GM04503 (cell line): ENCODE data around the gene PABPN1L.

Source experiments
- DNase-seq: peaks from one replicate; pipeline ENCODE4 v3.0.0-alpha.2; 2012; ENCODE audit warnings: low read depth

The PABPN1L gene

GRCh38 chr16:88851616-88852015, 14.8 kb downstream of the PABPN1L start:
- no peak for DNase-seq

- no peak for DNase-seq
Measured at GRCh38 chr16:88850531-88851199, 15.8 kb downstream of the PABPN1L start.

DNA sequence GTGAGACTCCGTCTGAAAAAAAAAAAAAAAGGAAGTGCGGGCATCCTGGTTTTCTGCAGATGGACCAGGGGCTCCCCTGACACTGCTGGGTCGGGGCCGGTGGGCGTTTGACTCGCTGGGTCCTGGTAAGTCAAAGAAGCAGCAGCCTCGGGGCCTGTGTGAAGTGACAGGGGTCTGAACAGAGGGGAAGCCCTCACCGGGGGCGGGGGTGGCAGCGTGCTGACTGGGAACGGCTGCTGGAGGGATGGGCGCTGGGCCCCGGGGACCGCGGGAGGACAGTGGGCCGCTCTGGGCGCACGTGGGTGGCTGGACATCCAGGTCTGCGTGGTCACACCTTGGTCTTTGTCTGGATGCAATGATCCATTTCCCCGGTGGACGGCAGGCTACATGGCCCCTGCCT, 17.9 kb downstream of the PABPN1L start:
- no peak for DNase-seq

GRCh38 chr16:88847654-88848053, 18.8 kb downstream of the PABPN1L start:
- DNase-seq, result no peak

- no peak for DNase-seq
Measured at GRCh38 chr16:88846088-88846487, 20.4 kb downstream of the PABPN1L start.

- DNase-seq, result no peak
Measured at GRCh38 chr16:88844419-88845036, 21.9 kb downstream of the PABPN1L start.

DNA sequence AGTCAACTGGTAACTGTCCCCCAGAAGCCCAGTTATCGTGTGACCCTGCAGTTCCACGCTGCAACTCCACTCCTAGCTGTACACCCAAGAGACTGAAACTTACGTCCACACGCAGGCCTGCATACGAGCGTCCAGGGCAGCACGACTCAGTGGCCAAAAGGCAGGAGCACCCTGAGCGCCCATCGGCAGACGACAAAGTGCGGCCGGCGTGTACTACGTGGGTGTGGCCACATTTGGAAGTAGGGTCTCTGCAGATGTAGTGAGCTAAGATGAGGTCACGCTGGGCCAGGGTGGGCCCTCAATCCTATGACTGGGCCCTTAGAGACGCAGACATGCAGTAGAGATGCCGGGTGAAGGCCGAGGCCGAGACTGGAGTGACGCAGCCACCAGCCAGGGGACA, 23.2 kb downstream of the PABPN1L start:
- DNase-seq, result no peak

GRCh38 chr16:88842806-88843205, 23.7 kb downstream of the PABPN1L start:
- DNase-seq, result no peak

GRCh38 chr16:88842308-88842756, 24.1 kb downstream of the PABPN1L start:
- DNase-seq, result no peak

GRCh38 chr16:88841521-88842307, 24.7 kb downstream of the PABPN1L start:
- no peak for DNase-seq

DNA sequence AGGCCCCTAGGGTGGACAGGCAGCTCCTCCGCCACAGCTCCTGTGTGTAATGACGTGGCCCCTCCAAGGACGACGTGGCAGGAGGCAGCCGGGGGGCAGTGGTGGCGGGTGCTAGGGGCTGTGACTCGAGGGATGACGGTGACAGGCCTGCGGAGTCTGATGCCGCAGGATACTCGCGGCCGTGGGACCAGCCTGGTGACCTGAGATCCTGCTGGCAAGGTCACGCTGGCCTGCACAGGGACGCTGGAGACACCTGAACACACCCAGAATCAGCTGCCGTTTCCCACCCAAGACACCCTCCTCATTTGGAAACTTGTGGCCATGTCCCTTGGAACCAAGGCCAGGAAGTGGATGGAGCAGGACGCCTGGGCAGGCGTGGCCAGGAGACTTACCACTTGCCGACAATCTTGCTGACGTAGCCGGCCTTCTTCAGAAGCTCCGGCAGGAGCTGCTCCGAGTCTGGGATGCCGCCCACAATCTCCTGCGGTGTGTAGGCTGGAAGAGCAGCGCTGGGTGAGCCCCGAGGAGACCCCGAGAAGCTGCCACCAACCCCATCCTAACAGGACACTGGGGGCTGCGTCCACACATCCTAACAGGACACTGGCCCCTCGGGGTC, 25.8 kb downstream of the PABPN1L start:
- DNase-seq, result no peak

DNA sequence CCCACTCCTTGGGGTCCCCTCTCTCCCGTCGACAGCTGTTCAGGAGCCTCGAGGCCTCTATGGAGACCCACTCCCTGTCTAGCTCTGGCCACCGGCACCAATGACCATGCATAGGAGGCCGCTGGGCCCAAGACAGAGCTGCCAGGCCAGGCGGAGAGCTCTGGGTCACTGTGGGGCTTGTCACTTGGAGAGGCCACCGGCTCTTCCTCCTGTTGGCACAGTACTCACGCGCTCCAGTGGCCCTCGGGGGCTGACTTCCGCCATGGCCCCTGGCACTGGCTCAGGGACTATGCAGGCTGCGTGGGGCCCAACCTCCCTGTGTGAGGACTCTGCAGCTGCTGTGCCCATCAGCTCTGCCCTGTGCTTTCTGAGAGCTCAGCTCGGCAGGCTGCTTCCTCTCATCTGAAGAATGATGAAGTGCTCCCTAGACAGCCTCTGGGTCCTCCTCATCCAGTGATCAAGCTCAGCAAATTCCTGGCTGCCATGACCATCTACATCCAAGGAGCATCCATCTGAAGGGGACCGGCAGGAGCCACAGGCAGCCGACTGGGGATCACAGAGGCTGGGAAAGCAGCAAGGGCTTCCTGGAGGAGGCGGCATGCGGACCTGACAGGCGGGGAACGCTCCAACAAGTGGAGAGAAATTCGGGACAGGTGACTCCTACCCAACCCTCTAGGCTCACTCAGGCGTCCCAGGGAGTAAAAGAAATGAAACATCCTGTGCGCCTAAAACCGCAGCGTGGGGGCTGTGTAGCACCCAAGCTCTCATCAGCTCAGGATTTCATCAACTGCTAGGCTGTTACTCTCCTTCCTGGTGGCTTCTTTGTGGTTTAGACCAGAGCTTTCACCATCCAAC, 26.5 kb downstream of the PABPN1L start:
- DNase-seq, result no peak

DNA sequence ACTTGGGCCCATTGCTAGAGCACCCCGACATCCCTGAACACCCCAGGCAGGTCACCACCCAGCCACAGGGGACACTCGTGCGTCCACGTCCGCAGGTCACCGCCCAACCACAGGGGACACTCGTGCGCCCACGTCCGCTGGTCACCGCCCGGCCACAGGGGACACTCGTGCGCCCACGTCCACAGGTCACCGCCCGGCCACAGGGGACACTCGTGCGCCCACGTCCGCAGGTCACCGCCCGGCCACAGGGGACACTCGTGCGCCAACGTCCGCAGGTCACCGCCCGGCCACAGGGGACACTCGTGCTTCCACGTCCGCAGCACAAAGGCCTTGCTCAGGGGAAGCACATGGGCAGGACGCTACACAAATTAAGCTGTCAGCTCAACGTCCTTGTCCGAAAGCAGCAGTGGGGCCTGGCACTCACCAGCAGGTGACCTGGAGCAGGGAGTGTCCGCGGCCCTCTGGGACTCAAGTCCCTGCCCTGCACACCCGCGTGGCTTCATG, 27.4 kb downstream of the PABPN1L start:
- DNase-seq, result no peak

DNA sequence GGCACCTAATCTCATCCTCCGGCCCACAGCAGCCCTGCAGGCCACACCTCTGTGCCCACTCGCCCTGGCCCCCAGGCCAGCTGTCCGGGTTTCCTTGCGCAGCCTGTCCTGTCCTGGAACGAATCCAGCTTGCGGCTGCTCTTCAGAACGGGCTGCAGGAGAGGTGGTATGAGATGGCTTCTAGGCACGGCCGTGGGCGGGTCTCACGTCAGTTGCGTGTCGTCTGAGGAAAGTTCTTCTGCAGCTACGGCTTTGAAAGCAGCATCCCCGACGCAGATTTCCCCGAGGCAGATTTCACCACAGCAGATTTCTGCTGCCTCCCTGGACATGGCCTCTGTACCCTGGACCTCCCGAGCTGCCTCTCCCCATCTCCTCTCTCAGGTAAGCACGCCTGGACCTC, 27.9 kb downstream of the PABPN1L start:
- DNase-seq, result no peak

- DNase-seq, result no peak
Measured at GRCh38 chr16:88837806-88838205, 28.7 kb downstream of the PABPN1L start.

DNA sequence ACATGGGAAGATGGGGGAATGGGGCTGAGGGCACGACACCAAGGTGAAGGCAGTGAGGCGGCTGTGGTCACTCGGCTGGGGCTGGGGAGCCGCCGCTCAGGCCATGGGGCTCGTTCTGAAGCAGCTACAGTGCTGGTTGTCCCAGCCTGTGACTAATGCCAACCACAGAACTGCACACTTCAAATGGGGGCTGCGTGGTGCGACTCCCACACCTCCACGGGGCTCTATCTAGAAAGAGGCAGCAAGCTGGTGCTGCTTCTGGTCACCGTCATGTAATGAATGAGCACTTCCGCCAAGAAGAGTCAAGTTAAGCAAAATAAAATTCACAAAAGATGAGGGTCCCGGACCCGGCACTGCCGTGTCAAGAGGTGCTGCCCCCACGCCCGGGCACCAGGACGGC, 29.7 kb downstream of the PABPN1L start:
- DNase-seq, result no peak

DNA sequence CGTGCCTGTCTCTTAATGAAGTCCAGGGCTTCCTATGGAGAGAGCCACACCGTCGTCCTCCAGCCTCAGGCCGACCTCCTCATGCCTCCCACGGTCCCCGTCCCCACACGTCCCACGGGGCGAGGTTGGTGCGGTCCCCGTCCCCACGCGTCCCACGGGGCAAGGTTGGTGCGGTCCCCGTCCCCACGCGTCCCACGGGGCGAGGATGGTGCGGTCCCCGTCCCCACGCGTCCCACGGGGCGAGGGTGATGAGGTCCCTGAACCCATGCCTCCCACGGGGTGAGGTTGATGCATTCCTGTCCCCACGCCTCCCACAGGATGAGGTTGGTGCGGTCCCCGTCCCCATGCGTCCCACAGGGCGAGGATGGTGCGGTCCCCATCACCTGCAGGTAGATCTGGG, 30.6 kb downstream of the PABPN1L start:
- no peak for DNase-seq

- DNase-seq, result no peak
Measured at GRCh38 chr16:88835383-88835782, 31.1 kb downstream of the PABPN1L start.

DNA sequence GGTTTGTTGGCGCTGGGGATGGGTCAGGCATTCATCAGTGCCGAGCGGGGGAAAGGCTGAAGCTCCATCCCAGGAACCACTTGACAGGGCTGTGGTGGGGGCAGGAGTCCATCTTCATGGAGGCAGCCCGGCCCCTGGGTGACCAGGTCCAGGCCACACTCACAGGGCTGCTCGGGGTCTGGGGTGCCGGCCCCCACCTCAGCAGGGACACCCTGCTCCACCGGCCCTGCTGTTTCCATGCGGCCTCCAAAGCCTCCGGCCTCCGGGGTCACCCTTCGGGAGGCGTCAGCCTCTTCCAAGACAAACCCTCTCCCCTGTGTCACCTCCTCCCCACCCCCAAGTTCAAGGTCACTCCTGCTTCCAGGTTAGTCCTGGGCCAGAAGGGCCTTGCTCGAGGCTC, 31.8 kb downstream of the PABPN1L start:
- DNase-seq, result no peak

DNA sequence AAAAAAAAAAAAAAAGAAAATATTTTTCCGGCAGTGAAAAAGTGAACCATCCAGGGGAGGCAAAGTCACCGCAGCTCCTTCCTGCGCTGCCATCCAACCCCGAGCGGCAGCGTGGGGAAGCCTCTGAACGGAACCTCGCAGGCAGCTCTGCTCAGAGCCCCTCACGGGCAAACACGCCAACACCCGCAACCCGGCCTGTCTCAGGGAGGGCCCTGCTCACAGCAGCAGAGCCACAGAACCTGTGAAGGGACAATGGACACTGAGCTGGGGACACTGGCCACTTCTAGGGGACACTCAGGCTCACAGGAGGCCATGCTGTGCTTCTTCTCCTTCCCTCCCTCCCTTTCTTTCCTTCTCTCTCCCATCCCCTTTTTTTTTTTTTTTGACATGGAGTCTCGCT, 33.4 kb downstream of the PABPN1L start:
- DNase-seq, result no peak

DNA sequence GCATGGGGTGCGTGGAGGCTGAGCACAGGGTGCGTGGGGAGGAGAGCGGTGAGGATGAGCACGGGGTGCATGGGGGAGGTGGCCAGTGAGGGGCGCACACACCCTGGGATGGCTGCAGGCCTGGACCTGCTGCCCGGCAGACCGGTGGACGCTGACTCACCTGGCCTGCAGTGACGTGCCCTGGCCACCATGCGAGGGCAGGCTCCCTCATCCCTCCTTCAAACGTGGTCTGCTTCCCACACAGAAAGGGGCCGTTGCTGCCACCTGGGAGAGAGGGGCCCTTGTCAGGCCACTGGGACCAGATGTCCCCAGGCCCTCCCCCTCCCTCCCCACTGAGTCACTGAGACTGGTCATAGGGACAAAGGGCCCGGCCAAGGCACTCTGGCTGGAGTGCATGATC, 34.6 kb downstream of the PABPN1L start:
- DNase-seq, result no peak

GRCh38 chr16:88830783-88831182, 35.7 kb downstream of the PABPN1L start:
- DNase-seq, result no peak
